HK-2 (cell line): ENCODE results near the gene BRSK1.

Experiments used
- DNase-seq: peaks from one replicate; pipeline ENCODE4 v3.0.0-alpha.2; 2018; ENCODE audit not compliant: unreplicated experiment

The BRSK1 gene

GRCh38 chr19:55283548-55284377 lies at the start of gene BRSK1:
BRSK1 (plus strand) TSS chr19:55283997; CDS start chr19:55284443, 446 bp downstream.
- DNase-seq: no peak

- no peak for DNase-seq
Measured at GRCh38 chr19:55238030-55238429, 45.8 kb upstream of the BRSK1 start.

- DNase-seq: no peak
Measured at GRCh38 chr19:55239004-55239403, 44.8 kb upstream of the BRSK1 start.

GRCh38 chr19:55240713-55241020 lies 43.1 kb upstream of the BRSK1 start:
- DNase-seq: no peak

GRCh38 chr19:55241143-55241934 lies 42.5 kb upstream of the BRSK1 start:
- no peak for DNase-seq

GRCh38 chr19:55241935-55242464 lies 41.8 kb upstream of the BRSK1 start:
- DNase-seq: no peak

GRCh38 chr19:55242517-55242916 lies 41.3 kb upstream of the BRSK1 start:
- no peak for DNase-seq

GRCh38 chr19:55244004-55244680 lies 39.7 kb upstream of the BRSK1 start:
- DNase-seq: no peak

GRCh38 chr19:55245236-55245904 lies 38.4 kb upstream of the BRSK1 start:
- DNase-seq: no peak

GRCh38 chr19:55246462-55247451 lies 37.0 kb upstream of the BRSK1 start:
- DNase-seq: no peak

GRCh38 chr19:55247621-55248099 lies 36.1 kb upstream of the BRSK1 start:
- DNase-seq: no peak

- no peak for DNase-seq
Measured at GRCh38 chr19:55248166-55248675, 35.6 kb upstream of the BRSK1 start.

- no peak for DNase-seq
Measured at GRCh38 chr19:55248704-55249103, 35.1 kb upstream of the BRSK1 start.

- DNase-seq: no peak
Measured at GRCh38 chr19:55249841-55250240, 34.0 kb upstream of the BRSK1 start.

- no peak for DNase-seq
Measured at GRCh38 chr19:55250262-55251036, 33.3 kb upstream of the BRSK1 start.

- peak; percentile 80 for DNase-seq
Measured at GRCh38 chr19:55251341-55252081, 32.3 kb upstream of the BRSK1 start.

GRCh38 chr19:55252760-55253663 lies 30.8 kb upstream of the BRSK1 start:
- no peak for DNase-seq
